Measurements from ENCODE around the gene GPC6.

The GPC6 gene

DNA sequence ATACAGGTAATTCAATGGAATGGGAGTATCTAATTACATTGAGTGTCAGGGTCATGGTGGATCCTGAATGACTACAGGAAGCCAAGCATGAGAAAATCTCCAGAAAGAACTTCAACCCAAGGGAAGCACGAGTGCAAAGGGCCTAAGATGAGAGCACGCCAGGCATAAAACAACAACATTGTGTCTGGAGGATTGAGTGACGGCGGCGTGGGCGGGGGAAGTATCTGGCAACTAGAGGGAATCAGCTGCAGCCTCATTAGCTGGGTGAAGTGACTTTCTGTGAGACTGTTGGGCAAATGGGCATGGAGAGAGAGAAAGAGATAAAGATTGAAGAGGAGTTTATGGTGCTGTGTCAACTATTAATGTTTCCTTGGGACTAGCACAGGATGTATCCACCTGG is 194.3 kb downstream of the GPC6 start:
- Histone ChIP-seq H3K4me1 (ENCODE audit: low read length) (no peaks in the 10 kb centered on the region), H3K27me3 (replicated peaks; ENCODE audit: insufficient read depth, low read length) (no peaks in the 10 kb centered on the region), H3K27ac (ENCODE audit: low read length) (no peak overlapping the region), H3K9me2 (replicated peaks; ENCODE audit: insufficient read depth, low read length) (no peaks in the 10 kb centered on the region), H3F3A (ENCODE audit: insufficient read depth, low read length) (no peaks in the 10 kb centered on the region), H4K20me1 (ENCODE audit: insufficient read depth, low read length) (no peaks in the 10 kb centered on the region), H3K79me2 (ENCODE audit: low read length) (no peaks in the 10 kb centered on the region), H3K36me3 (replicated peaks; ENCODE audit: insufficient read depth, low read length) (no peaks in the 10 kb centered on the region), H3K4me3 (ENCODE audit: low read length) (no peak overlapping the region), H3K9ac (ENCODE audit: low read length) (no peak overlapping the region), H3K4me2 (ENCODE audit: low read depth, low read length) (no peak overlapping the region), H3K9me3 (replicated peaks; ENCODE audit: insufficient read depth, low read length) (no peaks in the 10 kb centered on the region), H2AFZ (ENCODE audit: low read length) (no peak overlapping the region)
- no peak for DNase-seq
- TF ChIP-seq EZH2 (optimal IDR thresholded peaks at IDR 0.05; ENCODE audit: low read depth, low read length) (no peak), EZH2phosphoT487 (IDR thresholded peaks at IDR 0.05; ENCODE audit: low read length) (no peak)
- TF ChIP-seq, protein P1, sequence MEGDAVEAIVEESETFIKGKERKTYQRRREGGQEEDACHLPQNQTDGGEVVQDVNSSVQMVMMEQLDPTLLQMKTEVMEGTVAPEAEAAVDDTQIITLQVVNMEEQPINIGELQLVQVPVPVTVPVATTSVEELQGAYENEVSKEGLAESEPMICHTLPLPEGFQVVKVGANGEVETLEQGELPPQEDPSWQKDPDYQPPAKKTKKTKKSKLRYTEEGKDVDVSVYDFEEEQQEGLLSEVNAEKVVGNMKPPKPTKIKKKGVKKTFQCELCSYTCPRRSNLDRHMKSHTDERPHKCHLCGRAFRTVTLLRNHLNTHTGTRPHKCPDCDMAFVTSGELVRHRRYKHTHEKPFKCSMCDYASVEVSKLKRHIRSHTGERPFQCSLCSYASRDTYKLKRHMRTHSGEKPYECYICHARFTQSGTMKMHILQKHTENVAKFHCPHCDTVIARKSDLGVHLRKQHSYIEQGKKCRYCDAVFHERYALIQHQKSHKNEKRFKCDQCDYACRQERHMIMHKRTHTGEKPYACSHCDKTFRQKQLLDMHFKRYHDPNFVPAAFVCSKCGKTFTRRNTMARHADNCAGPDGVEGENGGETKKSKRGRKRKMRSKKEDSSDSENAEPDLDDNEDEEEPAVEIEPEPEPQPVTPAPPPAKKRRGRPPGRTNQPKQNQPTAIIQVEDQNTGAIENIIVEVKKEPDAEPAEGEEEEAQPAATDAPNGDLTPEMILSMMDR (IDR thresholded peaks at IDR 0.05; ENCODE audit: low read length): no peak

DNA sequence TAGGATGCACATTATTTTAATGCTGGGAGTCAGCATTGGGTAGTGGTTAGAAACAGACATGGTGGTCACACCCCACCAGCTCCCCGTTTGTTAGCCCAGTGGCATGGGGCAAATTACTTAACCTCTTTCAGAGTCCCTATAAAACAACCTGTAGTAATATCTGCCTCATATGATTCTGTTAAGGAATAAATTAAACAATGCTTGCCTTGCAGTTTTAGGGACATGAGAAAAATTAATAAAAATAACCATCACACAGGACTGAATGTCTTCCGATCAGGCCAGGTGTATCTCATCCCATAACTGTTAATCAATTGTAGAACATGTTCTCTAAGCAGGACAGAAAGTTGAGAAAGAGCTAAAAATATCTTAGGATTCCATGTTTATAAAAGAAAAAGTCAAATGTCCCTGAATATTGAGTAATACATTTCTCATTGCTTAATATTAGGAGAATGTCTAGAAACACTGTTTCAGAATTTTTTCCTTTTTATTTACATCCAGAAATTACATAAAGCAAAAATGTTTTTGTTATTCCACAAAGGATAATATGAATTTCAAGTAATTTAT is 196.5 kb downstream of the GPC6 start:
- H3K4me1 ChIP-seq (ENCODE audit: low read length): no peaks in the 10 kb centered on the region
- no peaks in the 10 kb centered on the region for H3K9me3 ChIP-seq (replicated peaks; ENCODE audit: insufficient read depth, low read length)
- no peak overlapping the region for H3K4me3 ChIP-seq (ENCODE audit: low read length)
- H3K9me2 ChIP-seq (replicated peaks; ENCODE audit: insufficient read depth, low read length): no peaks in the 10 kb centered on the region
- no peaks in the 10 kb centered on the region for H3K36me3 ChIP-seq (replicated peaks; ENCODE audit: insufficient read depth, low read length)
- no peak overlapping the region for H3K4me2 ChIP-seq (ENCODE audit: low read depth, low read length)
- no peak overlapping the region for H2AFZ ChIP-seq (ENCODE audit: low read length)
- DNase-seq: no peak
- H4K20me1 ChIP-seq (ENCODE audit: insufficient read depth, low read length): no peaks in the 10 kb centered on the region
- TF ChIP-seq EZH2phosphoT487 (IDR thresholded peaks at IDR 0.05; ENCODE audit: low read length): no peak
- TF ChIP-seq, protein P1 (IDR thresholded peaks at IDR 0.05; ENCODE audit: low read length): no peak
- no peak overlapping the region for H3K27ac ChIP-seq (ENCODE audit: low read length)
- H3F3A ChIP-seq (ENCODE audit: insufficient read depth, low read length): no peaks in the 10 kb centered on the region
- no peaks in the 10 kb centered on the region for H3K79me2 ChIP-seq (ENCODE audit: low read length)
- H3K9ac ChIP-seq (ENCODE audit: low read length): no peak overlapping the region
- H3K27me3 ChIP-seq (replicated peaks; ENCODE audit: insufficient read depth, low read length): no peaks in the 10 kb centered on the region

DNA sequence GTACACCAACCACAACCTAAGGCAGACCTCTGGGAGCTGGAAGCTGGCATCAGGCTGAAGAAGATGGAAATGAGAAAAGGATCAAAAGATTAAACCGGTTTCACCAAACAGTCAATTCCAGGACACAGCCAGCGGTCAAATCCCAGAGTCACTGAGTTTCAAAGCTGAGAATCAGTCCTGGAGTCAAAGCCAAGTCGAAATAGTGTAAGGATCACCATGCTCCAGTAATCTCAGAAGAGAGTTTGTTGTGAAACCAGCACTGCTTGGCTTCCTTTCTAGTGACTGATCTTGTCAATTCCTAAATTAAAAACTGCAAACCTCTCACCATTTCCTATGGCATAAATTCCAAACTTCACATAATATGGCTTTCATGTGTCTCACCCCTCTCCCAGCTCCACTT is 198.8 kb downstream of the GPC6 start:
- no peaks in the 10 kb centered on the region for H3K27me3 ChIP-seq (replicated peaks; ENCODE audit: insufficient read depth, low read length)
- H3K36me3 ChIP-seq (replicated peaks; ENCODE audit: insufficient read depth, low read length): no peaks in the 10 kb centered on the region
- H3K27ac ChIP-seq (ENCODE audit: low read length): no peak overlapping the region
- no peak for TF ChIP-seq EZH2 (optimal IDR thresholded peaks at IDR 0.05; ENCODE audit: low read depth, low read length)
- TF ChIP-seq EZH2phosphoT487 (IDR thresholded peaks at IDR 0.05; ENCODE audit: low read length): no peak
- TF ChIP-seq, protein P1 (IDR thresholded peaks at IDR 0.05; ENCODE audit: low read length): no peak
- H3K9me2 ChIP-seq (replicated peaks; ENCODE audit: insufficient read depth, low read length): no peaks in the 10 kb centered on the region
- H3F3A ChIP-seq (ENCODE audit: insufficient read depth, low read length): no peaks in the 10 kb centered on the region
- no peak overlapping the region for H2AFZ ChIP-seq (ENCODE audit: low read length)
- no peaks in the 10 kb centered on the region for H4K20me1 ChIP-seq (ENCODE audit: insufficient read depth, low read length)
- no peak overlapping the region for H3K4me2 ChIP-seq (ENCODE audit: low read depth, low read length)
- no peak for DNase-seq
- H3K9ac ChIP-seq (ENCODE audit: low read length): no peak overlapping the region
- no peaks in the 10 kb centered on the region for H3K4me1 ChIP-seq (ENCODE audit: low read length)
- no peak overlapping the region for H3K4me3 ChIP-seq (ENCODE audit: low read length)
- H3K9me3 ChIP-seq (replicated peaks; ENCODE audit: insufficient read depth, low read length): no peaks in the 10 kb centered on the region
- no peaks in the 10 kb centered on the region for H3K79me2 ChIP-seq (ENCODE audit: low read length)
